HG03378 (cell line): ENCODE data around the gene EXOSC3.
"Not testable (repeated sequence)": the region's sequence is repeated elsewhere in the genome, so short reads cannot be mapped to it uniquely, and the experiment has no call there.

Source experiments
- ATAC-seq: cut with Tn5 transposase; IDR thresholded peaks from one replicate; pipeline ENCODE4 v1.9.1; 2021; ENCODE audit warnings: mild to moderate bottlenecking, moderate library complexity; ENCODE audit not compliant: unreplicated experiment

The EXOSC3 gene

DNA sequence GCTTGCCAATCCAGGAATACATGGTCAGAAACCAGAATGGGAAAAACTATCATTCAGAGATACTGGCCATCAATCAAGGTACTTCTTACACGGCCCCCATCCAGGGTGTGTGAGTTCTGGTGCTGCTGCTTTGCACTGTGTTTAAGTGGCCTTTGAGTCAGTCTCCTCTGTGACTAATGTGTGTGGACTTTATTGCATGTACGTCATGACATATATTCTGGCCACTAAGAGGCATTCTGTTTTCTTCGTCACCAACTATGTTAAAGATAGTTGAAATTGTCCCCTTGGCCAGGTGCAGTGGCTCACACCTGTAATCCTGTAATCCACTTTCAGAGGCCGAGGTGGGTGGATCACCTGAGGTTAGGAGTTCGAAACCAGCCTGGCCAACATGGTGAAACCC lies 8.5 kb downstream of the EXOSC3 start:
- no peak for ATAC-seq

GRCh38 chr9:37775216-37775919 lies 9.5 kb downstream of the EXOSC3 start:
- no peak for ATAC-seq

- ATAC-seq = no peak
These were observed 14.9 kb downstream of the EXOSC3 start for GRCh38 chr9:37769995-37770394.

DNA sequence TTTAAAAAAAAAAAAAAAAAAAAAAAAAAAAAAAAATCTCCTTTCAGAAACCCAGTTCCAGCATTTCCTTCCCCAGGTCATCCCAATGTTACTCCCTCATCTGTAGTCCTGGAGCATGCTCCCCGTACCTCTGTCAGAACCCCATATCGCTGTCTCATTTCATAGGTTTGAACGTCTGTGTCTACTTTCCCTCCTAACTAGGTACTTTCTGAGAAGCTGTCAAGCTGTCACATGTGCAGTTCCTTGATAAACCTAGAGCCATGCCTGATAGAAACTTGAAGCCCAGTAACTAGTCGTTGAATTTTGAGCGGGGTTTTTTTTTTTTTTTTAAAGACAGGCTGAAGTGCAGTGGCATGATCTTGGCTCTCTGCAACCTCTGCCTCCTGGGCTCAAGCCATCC lies 15.6 kb downstream of the EXOSC3 start:
- no peak for ATAC-seq

DNA sequence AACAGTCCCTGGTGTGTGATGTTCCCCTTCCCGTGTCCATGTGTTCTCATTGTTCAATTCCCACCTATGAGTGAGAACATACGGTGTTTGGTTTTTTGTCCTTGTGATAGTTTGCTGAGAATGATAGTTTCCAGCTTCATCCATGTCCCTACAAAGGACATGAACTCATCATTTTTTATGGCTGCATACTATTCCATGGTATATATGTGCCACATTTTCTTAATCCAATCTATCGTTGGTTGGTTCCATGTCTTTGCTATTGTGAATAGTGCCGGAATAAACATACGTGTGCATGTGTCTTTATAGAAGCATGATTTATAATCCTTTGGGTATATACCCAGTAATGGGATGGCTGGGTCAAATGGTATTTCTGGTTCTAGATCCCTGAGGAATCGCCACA lies 19.6 kb downstream of the EXOSC3 start:
- ATAC-seq = not testable (repeated sequence)

- ATAC-seq = no peak
These were observed 23.4 kb downstream of the EXOSC3 start for GRCh38 chr9:37761511-37761910.

DNA sequence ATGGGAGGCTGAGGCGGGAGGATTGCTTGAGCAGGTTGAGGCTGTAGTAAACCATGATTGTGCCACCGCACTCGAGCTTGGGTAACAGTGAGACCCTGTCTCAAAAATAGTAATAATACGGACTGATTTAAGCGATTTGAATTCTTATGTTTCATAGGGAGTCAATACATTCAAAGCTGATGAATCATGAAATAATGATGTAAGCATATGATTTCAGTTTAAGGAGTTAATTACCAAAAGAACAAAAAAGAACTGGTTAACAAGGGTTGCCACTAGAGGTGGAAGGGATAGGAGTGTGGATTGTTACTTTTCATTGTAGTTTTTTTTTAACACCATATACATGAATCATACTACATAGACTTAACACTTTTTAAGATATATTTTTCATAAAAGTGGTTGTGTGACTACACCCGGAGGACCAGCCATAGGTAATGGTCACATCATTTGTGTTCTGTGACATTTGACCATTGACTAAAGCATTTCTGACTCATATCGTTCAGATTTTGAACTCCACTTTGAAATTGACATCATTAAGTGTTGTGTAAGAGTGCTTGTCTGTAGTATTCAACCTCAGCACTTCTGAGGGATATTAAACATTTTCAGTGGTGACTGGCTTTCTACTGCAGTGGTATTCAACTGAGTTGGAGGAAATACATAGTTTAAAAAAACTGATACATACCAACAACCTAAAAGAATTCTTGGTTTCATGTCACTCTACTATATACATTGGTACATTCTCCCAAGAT lies 24.3 kb downstream of the EXOSC3 start:
- ATAC-seq = no peak

DNA sequence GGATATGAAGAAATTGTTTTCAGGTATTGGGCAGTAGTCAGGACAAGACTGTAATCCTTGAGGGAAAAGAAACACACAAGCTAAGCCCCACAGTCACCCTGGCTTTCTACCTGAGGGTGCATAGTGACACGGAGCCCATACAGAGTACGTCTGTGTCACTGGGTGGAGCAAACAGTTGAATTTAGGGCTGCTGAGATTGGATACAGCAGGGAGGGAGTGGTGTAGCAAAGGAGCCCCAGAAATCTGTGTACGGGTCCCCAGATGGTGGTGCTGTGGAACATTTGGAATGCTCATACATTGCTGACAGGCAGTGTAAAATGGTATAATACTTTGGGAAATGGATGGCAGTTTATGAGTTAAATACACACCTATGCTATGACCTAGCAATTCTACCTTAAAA lies 26.1 kb downstream of the EXOSC3 start:
- ATAC-seq = no peak

- peak; percentile 68 for ATAC-seq
These were observed 31.2 kb downstream of the EXOSC3 start, which contains the start of gene TRMT10B for GRCh38 chr9:37753489-37754190. TSS of gene TRMT10B (plus strand) at chr9:37753805. CDS start at chr9:37761932, 8,127 bp downstream.

DNA sequence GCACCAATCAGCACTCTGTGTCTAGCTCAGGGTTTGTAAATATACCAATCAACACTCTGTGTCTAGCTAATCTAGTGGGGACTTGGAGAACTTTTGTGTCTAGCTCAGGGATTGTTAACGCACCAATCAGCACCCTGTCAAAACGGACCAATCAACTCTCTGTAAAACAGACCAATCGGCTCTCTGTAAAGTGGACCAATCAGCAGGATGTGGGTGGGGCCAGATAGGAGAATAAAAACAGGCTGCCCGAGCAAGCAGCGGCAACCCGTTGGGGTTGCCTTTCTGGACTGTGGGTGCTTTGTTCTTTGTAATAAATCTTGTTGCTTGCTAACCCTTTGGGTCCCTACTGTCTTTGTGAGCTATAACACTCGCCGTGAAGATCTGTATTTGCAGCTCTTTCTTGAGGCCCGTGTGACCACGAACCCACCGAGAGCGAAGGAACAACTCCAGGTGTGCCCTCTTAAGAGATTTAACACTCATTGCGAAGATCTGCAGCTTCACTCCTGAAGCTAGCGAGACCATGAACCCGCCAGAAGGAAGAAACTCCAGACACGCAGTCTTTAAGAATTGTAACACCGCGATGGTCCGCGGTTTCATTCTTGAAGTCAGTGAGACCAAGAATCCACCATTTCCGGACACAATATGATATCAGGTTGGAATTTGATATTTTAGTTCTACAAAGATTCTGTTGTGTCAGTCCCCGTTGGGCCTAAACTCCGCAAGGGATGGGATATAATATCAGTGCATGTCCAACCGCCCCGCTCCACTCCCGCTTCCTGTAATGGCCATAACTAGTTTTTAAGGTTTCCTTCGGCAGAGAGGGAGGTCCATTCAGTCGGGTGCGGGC lies 32.0 kb downstream of the EXOSC3 start:
- ATAC-seq = no peak

GRCh38 chr9:37752112-37752511 lies 32.8 kb downstream of the EXOSC3 start:
- not testable (repeated sequence) for ATAC-seq

DNA sequence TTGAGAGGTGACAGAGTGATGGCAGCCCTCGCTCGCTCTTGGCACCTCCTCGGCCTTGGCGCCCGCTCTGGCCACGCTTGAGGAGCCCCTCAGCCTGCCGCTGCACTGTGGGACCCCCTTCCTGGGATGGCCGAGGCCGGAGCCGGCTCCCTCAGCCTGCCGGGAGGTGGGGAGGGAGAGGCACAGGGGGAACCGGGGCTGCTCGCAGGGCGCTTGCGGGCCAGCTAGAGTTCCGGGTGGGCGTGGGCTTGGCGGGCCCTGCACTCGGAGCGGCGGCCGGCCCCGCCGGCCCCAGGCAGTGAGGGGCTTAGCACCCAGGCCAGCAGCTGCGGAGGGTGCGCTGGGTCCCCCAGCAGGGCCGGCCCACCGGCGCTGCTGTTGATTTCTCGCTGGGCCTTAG lies 33.2 kb downstream of the EXOSC3 start:
- not testable (repeated sequence) for ATAC-seq

- no peak for ATAC-seq
These were observed 33.7 kb downstream of the EXOSC3 start for GRCh38 chr9:37751186-37751585.

DNA sequence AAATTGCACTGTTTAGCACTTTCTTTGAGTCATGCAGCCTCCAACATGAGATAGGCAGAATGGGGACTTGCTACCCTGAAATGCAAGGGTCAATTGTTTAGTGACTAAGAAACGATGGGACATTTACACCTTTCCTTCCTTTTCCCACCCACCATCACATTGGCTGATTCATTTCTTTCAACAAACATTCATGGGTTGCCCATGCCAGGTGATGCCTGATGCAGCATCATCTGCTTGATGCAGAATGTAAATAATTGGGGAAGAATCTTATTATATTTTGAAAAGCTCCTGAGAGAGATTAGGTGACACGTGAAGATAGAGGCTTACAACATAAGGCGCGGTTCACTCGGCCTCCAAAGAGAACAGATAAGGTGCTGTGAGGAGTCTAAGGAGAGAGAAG lies 35.7 kb downstream of the EXOSC3 start:
- ATAC-seq = no peak

- peak; percentile 56 for ATAC-seq
These were observed 37.6 kb downstream of the EXOSC3 start for GRCh38 chr9:37747271-37747753.

GRCh38 chr9:37746448-37747270 lies 38.2 kb downstream of the EXOSC3 start:
- ATAC-seq = no peak

DNA sequence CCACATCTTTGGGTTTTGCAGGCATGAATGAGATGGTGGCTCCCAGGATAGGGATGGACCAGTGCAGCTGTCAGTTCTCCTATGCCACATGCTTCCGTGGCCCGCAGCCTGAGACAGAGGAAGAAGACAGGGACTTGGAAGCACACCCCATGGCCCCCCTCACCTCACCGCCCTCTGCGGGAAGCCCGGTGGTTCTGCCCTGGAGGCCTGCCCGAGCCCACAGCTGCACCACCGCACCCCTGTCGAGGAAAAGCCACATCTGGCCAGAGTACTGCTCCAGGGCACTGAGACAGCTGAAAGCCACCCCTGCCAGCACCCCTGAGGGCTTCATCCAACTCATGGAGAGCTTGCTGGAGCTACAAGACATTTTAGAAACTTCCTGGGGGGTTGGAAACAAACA lies 38.9 kb downstream of the EXOSC3 start:
- no peak for ATAC-seq

- no peak for ATAC-seq
These were observed 44.1 kb downstream of the EXOSC3 start for GRCh38 chr9:37740631-37741328.

- ATAC-seq = no peak
These were observed 44.7 kb downstream of the EXOSC3 start for GRCh38 chr9:37740128-37740527.
